Measurements from ENCODE around the gene RAMAC.

Gene RAMAC

GRCh38 chr15:82944821-82945220 is 41.2 kb upstream of the RAMAC start:
- no peak for DNase-seq (ENCODE audit: extremely low read depth, low read depth)
- TF ChIP-seq, protein P1, sequence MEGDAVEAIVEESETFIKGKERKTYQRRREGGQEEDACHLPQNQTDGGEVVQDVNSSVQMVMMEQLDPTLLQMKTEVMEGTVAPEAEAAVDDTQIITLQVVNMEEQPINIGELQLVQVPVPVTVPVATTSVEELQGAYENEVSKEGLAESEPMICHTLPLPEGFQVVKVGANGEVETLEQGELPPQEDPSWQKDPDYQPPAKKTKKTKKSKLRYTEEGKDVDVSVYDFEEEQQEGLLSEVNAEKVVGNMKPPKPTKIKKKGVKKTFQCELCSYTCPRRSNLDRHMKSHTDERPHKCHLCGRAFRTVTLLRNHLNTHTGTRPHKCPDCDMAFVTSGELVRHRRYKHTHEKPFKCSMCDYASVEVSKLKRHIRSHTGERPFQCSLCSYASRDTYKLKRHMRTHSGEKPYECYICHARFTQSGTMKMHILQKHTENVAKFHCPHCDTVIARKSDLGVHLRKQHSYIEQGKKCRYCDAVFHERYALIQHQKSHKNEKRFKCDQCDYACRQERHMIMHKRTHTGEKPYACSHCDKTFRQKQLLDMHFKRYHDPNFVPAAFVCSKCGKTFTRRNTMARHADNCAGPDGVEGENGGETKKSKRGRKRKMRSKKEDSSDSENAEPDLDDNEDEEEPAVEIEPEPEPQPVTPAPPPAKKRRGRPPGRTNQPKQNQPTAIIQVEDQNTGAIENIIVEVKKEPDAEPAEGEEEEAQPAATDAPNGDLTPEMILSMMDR (IDR thresholded peaks at IDR 0.05; ENCODE audit: low read depth, low read length) = no peak

GRCh38 chr15:82945326-82945725 is 40.7 kb upstream of the RAMAC start:
- DNase-seq (ENCODE audit: extremely low read depth, low read depth) = no peak
- TF ChIP-seq, protein P1 (IDR thresholded peaks at IDR 0.05; ENCODE audit: low read depth, low read length) = no peak

DNA sequence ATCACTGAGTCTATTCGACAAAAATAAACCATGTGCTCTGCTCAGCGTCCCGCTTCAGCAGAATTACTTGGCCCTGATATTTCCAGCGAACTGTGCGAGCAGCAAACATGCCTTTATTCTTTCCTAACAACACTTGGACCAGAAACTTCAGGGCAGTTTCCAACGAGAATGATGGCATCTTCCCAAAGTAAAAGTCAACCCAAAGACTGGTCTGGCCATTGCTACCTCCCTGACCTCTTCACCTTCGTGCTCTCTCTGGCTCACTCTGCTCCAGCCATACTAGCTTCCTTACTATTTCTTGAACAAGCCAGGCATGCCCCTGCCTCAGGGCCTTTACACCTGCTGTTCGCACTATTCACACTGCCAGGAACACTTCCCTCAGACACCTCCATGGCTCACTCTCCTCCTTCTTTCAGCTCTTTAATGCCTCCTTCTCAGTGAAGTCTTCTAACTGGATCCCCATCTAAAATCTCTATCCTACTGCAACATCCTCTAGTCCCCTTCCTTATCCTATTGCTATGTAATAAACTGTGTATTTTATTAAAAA is 39.8 kb upstream of the RAMAC start:
- TF ChIP-seq, protein P1 (IDR thresholded peaks at IDR 0.05; ENCODE audit: low read depth, low read length) = no peak
- no peak for DNase-seq (ENCODE audit: extremely low read depth, low read depth)

- no peak for DNase-seq (ENCODE audit: extremely low read depth, low read depth)
- TF ChIP-seq, protein P1 (IDR thresholded peaks at IDR 0.05; ENCODE audit: low read depth, low read length) = no peak
Observed at GRCh38 chr15:82950295-82950694, 35.7 kb upstream of the RAMAC start.

GRCh38 chr15:82950746-82951370 is 35.2 kb upstream of the RAMAC start:
- TF ChIP-seq, protein P1 (IDR thresholded peaks at IDR 0.05; ENCODE audit: low read depth, low read length) = no peak
- DNase-seq (ENCODE audit: extremely low read depth, low read depth) = no peak

DNA sequence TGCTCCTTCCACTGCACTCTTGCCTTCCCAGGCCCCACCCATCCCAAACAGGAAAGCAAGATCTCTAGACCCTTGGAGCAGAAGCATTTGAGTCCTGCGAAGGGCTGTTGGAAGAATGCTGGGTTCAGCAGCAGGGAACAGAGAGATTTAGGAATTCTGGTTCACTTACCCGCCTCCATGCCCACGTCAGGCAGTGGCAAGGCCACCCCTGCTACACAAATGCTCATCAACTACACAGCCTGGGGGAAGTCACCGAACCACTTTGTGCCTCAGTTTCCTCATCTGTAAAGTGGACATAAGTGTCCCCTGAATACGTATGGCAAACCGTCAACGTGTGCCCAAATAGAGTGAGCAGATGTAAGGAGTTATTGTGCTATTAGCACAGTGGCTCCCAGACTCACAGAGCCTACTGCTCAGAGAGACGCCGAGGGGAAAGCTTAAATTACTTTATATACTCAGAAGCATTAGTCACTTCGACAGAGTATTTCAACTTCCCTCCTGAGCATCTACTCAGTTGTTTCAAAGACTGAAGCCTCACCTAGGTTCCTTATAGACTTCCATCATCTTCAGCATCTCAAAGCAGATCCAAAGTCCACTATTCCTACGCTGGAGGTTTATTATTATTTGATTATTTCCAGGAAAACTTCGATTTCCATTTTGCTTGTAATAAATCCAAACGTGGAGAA is 34.4 kb upstream of the RAMAC start:
- no peak for DNase-seq (ENCODE audit: extremely low read depth, low read depth)
- TF ChIP-seq, protein P1 (IDR thresholded peaks at IDR 0.05; ENCODE audit: low read depth, low read length) = no peak
